Embryonic facial prominence (tissue), 1 donor: ENCODE measurements around the gene SURF4.
"Not testable (repeated sequence)": the region's sequence is repeated elsewhere in the genome, so short reads cannot be mapped to it uniquely, and the experiment has no call there.

ENCODE experiments used
- DNase-seq: peaks from one replicate; pipeline ENCODE4 v3.0.0-alpha.2; 2016; ENCODE audit errors: extremely low spot score

The SURF4 gene

GRCh38 chr9:133397370-133397769, 21.5 kb upstream of the SURF4 start:
- DNase-seq, result no peak

- DNase-seq, result no peak
These were observed 21.1 kb upstream of the SURF4 start for GRCh38 chr9:133396952-133397351.

- no peak for DNase-seq
These were observed 18.9 kb upstream of the SURF4 start for GRCh38 chr9:133394687-133395271.

GRCh38 chr9:133393399-133393798, 17.5 kb upstream of the SURF4 start:
- DNase-seq, result no peak

GRCh38 chr9:133392308-133392707, 16.4 kb upstream of the SURF4 start:
- DNase-seq, result not testable (repeated sequence)

GRCh38 chr9:133391449-133391848, 15.6 kb upstream of the SURF4 start:
- DNase-seq, result not testable (repeated sequence)

GRCh38 chr9:133390713-133391112, 14.9 kb upstream of the SURF4 start:
- DNase-seq, result no peak

GRCh38 chr9:133389562-133389961, 13.7 kb upstream of the SURF4 start:
- DNase-seq, result no peak

GRCh38 chr9:133389025-133389557, 13.2 kb upstream of the SURF4 start:
- no peak for DNase-seq

GRCh38 chr9:133387680-133388079, 11.8 kb upstream of the SURF4 start:
- DNase-seq, result no peak

- DNase-seq, result no peak
These were observed 10.5 kb upstream of the SURF4 start for GRCh38 chr9:133386338-133386737.

GRCh38 chr9:133385452-133385851, 9.6 kb upstream of the SURF4 start:
- DNase-seq, result no peak

- DNase-seq, result no peak
These were observed 9.0 kb upstream of the SURF4 start for GRCh38 chr9:133384736-133385321.

- no peak for DNase-seq
These were observed 7.6 kb upstream of the SURF4 start for GRCh38 chr9:133383438-133383837.

- DNase-seq, result no peak
These were observed 6.8 kb upstream of the SURF4 start for GRCh38 chr9:133382507-133383141.

GRCh38 chr9:133380734-133381133, 4.9 kb upstream of the SURF4 start:
- no peak for DNase-seq

GRCh38 chr9:133379153-133380086, 3.6 kb upstream of the SURF4 start:
- no peak for DNase-seq

GRCh38 chr9:133378408-133378962, 2.6 kb upstream of the SURF4 start:
- DNase-seq, result no peak

GRCh38 chr9:133377721-133378216, 1.9 kb upstream of the SURF4 start:
- no peak for DNase-seq

- DNase-seq, result not testable (repeated sequence)
These were observed 1.4 kb upstream of the SURF4 start for GRCh38 chr9:133377280-133377679.

GRCh38 chr9:133375116-133375723, 640 bp downstream of the SURF4 start:
- no peak for DNase-seq
